Right ventricle myocardium inferior (tissue), 1 donor: ENCODE measurements around the gene SPSB1. TPM values are rescaled to one million over a fixed set of nuclear protein-coding genes. Genes with fewer than 3 reads are reported as not detected.

Experiments used
- ATAC-seq: fragments of 200-7000 bp; cut with Tn5 transposase; one replicate; pipeline ENCODE4 v1.9.1; 2020; ENCODE audit warnings: mild to moderate bottlenecking, moderate library complexity
- DNase-seq: peaks from one replicate; pipeline ENCODE4 v3.0.0; 2021; ENCODE audit errors: missing footprints
- intact Hi-C: fragments of 100-400 bp; cut with DNase I; formaldehyde crosslinking; loops from one replicate; pipeline ENCODE4 v1.11.0; 2022
- total RNA-seq: library from RNA; stranded (reverse); fragmentation: NEBNext Ultra II Directional; extraction: Animal tissue kit (Norgen Biotek cat#: 25700); gene quantifications from one replicate; pipeline ENCODE4 v1.2.1, GENCODE V29; 2021
- donor health status: DM: no; HTN: yes; CAD: no; lungs with severe emphysema.

Gene SPSB1
- total RNA-seq, 1 donor from 2014 or later = 16.5 TPM

DNA sequence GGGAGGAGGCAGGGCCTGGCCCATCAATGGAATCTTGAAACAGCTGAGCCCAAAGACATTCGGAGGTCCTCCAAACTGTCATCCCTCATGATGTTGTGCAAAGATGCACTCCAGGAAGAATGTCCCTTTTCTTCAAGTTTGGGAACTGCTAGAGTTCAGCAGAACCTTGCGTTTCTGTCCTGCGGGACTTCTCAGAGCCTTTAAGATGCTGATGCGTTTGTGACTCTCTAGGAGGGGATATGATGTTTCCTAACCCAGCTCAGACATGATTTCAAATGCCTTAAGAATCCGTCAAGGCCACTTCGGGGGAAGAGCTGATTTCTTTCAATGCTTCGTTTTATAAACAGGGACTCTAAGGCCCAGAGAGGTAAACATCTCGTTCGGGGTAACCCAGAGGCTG lies 35.5 kb downstream of the SPSB1 start:
- ATAC-seq (no peak), DNase-seq (no peak)
- intact Hi-C loops = no loop called here

DNA sequence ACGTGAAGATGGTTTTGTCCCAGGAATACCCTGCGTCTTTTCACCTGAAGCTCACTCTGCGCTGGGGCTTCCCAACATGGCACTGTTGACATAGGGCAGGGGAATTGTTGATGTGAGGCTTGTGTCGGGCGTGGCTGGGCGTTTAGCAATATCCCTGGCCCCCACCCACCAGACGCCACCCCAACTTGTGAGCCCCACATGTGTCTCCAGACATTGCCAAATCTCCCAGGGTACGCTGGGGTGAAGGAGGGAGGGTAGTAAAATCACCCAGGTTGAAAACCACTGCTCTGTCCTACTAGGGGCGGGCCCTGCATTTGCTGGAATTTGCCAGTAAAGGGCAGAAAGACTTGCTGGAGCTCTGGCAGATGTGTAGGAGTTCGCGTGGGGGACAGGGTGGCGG lies 36.0 kb downstream of the SPSB1 start:
- DNase-seq (no peak), ATAC-seq (no peak)

DNA sequence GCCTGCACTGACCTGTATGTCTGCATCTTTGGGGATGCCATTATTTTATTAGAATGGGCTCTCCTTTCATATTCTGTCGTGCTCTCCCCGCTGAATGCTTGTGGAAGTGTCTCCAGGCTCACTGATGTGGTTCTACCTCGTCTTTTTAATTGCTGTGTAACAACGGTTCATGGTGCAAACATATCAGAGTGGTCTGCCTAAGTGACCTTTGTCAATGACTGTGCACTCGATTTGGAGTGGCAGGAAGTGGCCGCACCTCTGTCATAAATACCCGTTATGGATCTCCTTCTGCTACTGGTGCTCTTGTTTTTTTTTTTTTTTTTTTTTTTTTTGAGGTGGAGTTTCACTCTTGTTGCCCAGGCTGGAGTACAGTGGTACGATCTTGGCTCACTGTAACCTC lies 38.3 kb downstream of the SPSB1 start:
- DNase-seq (no peak), ATAC-seq (no peak)
- intact Hi-C loops = no loop called here

More for the DNA sequence above, 36.0 kb downstream of the SPSB1 start:
- intact Hi-C loops = no loop called here

DNA sequence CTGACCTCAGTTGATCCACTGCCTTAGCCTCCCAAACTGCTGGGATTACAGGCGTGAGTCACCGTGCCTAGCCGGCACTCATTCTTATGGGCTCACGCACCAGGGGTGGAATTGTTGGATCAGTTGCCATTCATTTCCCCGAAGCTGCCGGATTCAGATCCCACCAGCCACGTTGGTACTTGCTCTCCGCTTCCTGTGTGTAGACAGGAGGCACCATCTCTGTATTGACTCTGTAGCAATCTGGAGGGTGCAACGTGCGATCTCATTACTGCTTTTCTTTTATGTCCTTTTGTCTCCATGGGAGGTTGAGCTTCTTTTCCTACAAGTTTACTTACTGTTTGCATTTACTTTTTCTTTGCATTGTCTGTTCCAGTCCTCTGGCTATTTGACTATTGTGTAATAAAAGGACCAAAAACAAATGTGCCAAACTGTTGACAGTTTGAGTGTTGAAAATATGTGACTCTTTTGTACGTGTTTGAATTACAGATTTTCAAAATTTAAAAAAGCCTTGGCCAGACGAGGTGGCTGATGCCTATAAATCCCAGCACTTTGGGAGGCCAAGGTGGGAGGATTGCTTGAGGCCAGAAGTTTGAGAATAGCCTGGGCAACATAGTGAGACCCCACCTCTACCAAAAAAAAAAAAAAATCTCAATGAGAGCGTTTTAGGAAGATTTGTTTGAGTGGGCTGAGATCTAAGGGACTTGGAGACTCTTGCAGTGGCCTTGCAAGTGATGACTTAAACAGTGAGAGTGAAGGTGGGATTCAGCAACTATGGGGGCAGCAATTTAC lies 39.1 kb downstream of the SPSB1 start:
- intact Hi-C loops = no loop called here
- DNase-seq = no peak
- no peak for ATAC-seq

DNA sequence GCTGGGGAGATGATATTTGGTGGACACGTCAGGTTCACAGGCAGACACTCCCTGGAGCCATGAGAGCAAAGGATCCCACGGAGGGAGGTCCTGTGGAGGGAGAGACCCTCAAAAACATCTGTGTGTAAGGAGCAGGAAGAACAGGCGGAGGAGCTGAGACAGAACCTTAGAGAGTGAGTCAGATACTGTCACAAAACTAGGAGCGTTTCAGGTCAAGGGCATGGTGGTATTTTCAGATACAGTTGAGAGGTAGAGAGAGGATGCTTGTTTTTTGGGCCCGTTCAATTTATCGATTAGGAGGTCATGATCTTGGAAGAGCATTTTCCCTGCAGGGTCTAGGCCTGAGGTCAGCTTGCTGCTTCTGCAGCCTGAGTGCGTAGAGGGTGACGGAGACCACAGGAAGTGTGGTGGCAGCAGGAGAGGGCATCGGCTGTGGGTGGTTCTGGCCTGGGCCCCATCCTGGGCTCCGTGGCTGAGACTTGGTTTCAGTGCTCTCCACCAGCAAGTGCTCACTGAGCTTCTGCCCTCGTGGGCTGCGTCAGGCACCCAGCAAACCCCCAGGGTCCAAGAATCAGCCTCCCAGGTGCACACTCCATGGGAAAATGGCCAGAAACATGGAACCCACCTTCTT lies 39.9 kb downstream of the SPSB1 start:
- intact Hi-C loops = no loop called here
- ATAC-seq = no peak
- DNase-seq = no peak

DNA sequence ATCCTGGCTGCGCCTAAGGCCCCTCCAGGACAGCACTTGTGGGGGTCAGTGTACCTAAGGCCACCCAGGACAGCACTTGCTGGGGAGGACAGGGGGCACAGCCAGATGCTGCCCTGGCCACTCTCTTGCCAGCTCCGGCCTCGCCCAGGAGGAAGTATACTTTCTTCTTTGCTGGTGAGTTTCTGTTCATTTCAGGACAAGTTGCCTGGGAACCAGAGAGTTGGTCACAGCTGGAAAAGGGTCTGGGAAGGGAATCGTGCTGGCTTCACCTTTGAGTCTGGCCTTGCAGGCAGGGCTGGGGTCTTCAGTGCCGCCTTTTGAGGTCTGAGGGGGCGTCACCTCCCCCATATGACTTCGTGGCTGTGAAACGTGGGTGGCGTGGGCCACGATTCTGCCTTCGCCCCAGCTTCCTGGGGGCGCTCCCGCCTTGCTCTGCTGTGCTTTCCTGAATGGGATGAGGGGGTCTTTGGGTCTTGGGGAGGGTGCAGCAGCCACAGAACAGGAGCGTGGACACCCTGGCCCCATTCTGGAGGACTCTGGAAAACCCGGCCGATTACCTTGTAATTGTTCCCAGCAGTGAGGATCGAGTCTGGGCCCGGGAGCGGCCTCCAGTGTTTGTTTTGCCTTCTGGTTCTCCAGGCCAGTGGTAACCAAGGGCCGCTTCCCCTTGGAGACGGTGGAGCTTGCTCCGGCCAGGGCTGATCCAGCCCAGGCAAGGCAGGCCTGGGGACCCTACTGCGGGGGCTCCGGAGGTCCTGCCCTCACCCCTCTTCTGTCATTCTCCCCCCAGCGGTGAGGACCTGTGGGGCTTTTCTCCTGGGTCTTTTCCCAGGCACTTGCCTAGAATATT lies 45.9 kb downstream of the SPSB1 start:
- ATAC-seq (peak; percentile 48), DNase-seq (peak; percentile 16)
- intact Hi-C loops = no loop called here

DNA sequence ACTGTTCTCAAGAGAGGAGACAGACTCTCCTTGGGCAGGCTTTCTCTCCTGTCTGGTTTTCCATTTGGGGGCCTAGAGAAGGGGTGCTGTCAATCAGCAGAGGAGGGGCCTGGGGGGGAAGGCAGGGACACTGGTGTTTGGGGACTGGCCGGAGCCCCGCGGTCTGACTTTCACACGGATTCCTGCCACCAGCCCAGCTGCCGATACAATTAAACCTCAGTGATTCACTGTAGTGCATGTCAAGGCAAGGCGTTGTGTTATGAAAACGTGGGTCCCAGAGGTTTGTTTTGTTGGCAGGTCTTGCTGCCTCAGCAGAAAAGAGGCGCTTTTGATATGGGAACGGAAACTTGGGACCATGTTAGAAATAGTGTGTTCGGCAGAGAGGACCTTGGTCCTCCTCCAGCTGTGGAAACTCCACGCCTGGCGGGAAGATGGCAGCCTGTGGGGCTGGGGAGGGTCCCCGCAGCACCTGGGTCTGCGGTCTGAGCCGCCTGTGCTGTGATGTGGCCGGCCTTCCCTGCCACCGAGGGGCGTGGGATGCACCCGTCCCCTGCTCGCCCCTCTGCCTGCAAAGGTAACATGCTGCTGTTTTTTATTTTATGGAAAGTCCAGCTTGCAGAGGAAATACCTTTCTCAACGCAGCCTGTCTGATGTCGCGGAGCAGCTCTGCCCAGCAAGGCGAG lies 47.6 kb downstream of the SPSB1 start:
- ATAC-seq = peak; percentile 32
- peak; percentile 39 for DNase-seq
- intact Hi-C loops = no loop called here

DNA sequence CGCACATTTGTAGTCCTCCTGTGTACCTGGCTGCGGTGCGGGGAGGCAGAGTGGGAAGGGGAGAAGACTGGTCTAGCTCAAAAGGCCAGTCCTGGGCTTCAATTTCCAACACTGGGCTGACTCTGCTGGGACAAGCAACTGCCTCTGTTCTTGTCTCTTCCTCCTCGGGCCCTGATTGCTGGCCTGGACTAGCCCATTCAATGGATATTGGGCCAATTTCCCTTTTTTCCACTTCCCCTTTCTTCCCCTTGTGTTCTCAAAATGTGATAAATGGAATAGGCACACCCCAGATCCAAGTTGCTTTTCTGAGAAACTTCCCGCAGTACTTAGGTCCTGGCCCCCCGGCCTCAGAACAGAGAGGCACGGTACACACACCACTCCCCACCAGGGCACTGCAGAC lies 48.2 kb downstream of the SPSB1 start:
- DNase-seq = peak; percentile 18
- intact Hi-C loops = no loop called here
- peak; percentile 30 for ATAC-seq

DNA sequence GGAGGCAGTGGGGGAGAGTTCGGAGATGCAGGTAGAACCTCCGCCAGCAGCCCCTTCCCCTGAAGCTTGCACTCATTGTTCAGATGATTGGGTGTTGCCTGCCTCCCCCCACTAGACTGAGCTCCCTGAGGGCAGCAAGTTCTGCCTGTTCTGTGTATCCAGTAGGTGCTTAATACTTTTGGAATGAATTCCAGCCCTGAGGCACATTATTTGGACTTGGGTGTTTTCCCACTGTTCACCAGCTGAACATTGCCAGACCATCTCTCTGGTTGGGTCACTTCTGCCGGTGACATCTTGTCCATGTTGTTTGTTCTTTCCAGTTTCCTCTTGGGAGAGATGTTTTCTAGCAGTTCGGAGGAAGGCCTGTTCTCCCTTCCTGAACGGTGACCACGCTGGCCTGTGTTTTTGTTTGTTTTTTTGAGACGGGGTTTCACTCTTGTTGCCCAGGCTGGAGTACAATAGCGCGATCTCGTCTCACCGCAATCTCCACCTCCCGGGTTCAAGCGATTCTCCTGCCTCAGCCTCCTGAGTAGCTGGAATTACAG lies 48.7 kb downstream of the SPSB1 start:
- DNase-seq (no peak), ATAC-seq (no peak)
- intact Hi-C loops = no loop called here

DNA sequence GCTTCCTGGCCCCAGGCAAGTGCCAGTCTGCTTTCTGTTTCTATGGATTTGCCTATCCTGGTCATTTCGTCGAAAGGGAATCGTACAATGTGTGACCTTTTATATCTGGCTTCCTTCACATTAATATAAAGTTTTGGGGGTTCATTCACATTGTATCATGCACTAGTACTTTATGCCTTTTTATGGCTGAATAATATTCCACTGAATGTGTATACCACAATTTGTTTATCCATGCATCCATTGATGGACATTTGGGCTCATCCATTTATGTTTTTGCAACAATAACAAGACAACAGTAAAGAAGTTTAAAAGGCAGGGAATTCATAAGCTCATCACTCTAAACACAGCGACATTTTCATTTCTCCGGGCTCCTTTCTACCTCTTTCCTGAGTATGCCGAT lies 50.6 kb downstream of the SPSB1 start:
- intact Hi-C loops = no loop called here
- ATAC-seq (no peak), DNase-seq (no peak)

DNA sequence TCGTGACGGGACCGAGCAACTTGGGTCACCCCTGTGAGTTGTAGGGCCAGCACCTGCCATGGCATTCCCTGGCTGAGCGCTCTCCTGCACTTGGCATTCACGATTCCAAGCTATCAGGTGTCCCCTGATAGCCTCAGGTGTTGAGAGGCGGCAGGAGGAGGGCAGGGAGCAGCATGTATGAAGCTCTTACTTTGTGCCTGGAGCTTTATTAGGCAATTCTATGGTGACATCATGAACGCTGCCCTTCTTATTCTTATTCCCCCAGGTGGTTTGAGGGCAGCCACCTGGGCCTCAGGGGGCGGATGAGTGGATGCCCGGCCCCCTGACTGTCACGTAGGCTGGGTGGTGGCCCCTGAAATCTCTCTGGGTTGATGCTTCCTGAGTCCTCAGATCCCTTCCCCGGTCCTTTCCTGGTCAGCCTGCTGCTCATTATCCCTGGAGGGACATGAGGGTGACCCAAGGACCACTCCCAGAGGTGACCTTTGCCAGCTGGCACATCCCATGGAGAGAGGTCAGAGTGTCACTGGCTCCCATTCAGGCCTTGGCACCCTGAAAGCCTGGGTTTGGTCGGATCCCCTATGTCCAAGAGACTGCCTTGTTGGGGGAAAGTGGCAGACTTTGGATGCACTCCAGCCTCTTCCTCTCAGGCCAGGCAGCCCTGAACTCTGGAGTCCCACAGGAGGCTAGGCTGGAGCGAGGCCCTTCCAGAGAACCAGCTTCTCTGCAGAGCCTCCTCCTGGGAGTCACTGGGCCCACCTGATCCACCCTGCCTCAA lies 51.9 kb downstream of the SPSB1 start:
- no peak for DNase-seq

DNA sequence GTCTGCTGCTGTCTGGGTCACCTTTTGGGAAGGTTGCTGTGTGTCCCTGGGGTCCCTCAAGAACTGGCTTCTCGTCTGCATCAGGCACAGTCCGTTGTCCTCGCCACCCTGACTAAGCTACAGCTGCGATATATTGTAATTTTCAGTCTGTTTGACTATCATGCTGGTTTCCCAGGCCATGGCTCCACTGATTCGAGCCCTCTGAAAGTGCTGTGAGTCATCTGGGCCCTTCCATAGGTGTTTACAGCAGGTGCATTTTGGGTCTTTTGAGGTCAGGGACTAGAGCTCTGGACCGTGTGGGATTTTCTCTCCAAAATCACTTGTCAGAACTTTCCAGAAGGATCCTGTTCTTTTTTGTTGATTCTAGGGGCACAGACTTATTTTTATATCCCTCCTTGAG lies 52.8 kb downstream of the SPSB1 start:
- no peak for DNase-seq

More for the DNA sequence above, 51.9 kb downstream of the SPSB1 start:
- ATAC-seq = peak; percentile 5
- intact Hi-C loops = no loop called here

DNA sequence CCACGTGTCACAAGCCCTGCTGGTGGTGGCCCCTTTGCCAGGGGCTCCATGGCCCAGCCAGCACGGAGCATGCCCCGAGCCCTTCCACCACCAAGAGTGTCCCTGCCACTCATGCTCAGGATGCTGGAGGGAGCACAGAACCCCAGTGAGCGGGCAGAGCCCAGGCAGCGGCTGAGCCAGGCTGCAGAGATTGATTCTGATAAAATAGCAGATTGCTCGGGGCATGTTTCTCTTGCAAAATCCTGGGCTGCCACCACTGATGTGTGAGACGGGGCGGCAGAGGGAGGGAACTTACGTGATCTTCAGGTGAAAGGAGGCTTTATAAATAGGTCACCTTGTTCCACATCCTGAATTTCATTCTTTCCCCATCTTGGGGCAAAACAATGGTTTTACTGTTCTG lies 53.2 kb downstream of the SPSB1 start:
- DNase-seq (no peak), ATAC-seq (no peak)
- intact Hi-C loops = no loop called here

More for the DNA sequence above, 52.8 kb downstream of the SPSB1 start:
- intact Hi-C loops = no loop called here
- ATAC-seq = no peak

DNA sequence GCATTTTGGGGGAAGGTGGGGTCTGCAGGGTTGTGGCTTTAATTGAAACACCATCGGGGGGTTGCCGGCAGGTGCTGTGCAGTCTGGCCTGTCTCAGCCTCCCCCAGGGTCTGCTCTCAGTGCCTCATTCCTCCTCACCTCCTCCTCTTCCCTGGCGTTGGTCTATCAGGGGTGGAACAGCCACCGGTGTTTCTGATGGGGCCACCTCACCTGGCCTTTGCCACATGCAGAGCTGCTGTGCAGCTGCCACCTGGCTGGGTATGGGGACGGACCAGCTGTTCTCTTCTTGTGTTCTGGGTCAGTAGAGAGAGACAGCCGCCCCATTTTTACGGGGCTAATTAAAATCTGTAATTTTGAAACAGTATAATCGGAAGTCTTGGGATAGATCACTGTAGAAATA lies 53.9 kb downstream of the SPSB1 start:
- DNase-seq = no peak
- intact Hi-C loops = no loop called here
- no peak for ATAC-seq

DNA sequence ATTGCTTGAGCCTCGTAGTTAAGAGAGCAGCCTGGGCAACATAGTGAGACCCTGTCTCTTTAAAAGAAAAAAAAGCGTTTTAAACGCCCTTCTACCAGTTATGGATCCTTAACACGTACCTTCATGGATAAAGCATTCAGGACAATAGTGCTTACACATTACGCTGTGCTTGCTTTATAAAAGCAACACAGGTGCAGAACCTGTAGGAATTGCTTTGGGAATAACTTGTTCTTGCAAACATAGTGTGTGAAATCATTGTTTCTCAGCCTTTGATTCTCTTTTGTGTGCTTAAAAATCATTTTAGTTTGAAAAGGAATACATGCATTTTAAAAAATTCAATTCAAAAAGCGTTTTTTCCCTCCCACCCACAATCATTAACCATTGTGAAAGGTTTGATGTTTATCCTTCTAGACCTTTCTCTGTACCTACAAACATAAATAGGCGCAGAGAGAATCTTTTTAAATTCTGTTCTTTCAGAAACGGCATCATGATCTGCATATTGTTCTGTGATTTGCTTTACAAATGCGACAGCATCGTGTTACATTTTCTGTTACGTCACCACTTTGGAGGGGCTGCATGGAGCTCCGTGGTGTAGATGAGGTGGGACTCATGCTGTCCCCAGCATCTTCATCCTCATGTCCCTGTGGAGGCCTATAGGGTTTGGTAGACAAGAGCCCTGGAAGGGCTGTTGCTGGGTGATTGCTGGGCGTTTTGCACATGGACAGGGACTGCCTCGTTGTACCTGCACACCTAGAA lies 54.6 kb downstream of the SPSB1 start:
- intact Hi-C loops = no loop called here
- ATAC-seq = no peak
- DNase-seq = no peak

DNA sequence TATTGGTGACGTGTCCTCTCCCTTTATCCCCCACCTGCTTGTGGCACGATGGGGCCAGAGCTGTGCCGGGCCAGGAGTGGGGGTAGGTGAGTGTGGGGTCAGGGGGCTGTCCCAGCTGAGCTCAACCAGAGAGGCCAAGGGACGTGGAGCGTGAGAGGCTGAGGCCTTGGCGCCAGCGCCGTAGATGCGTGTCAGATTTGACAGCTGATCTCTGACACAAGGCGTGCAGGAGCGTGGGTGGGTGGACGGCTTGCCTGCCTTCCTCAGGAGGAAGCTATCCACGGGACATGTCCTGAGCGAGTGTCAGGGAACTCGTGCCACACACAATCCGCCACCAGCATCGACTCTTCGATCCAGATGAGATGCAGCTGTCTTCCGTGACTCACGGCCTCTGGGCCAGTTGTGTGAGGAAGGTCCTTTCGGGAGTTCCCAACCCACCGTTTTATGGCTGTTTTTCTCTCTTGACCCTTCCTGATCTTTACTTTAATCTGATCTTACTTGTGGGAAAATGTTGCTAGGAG lies 56.7 kb downstream of the SPSB1 start:
- no peak for DNase-seq
- intact Hi-C loops = no loop called here

More for the DNA sequence above, 56.7 kb downstream of the SPSB1 start:
- ATAC-seq = peak; percentile 22
